Activated naive CD8-positive, alpha-beta T cell treated with anti-CD3 and anti-CD28 coated beads, Interleukin-2, amount 50 U/mL, for 16 hours (primary cell): ENCODE results near the gene BEST1.
"Not testable (repeated sequence)": the region's sequence is repeated elsewhere in the genome, so short reads cannot be mapped to it uniquely, and the experiment has no call there.

Source experiments
- DNase-seq: peaks from one replicate; pipeline ENCODE4 v3.0.0-alpha.2; 2020; ENCODE audit warnings: low read depth, low spot score

BEST1 gene

DNA sequence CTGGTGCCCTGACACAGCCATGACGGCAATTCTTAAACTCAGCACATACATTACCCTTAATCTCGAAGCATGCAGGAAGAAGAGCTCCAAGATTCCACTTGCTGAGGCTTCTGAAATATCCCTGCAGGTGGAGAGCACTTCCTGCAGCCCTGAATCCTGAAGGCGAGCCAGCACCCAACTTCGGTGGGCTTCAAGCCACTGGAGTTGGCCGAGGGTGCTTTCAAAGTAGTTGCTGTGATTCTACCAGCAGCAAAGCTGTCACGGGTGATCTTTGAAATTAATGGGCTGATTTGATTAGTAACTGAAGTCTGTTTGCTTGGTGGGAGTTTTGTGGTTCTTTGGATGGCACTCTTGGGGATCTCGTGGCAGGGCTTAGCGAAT, 26.3 kb downstream of the BEST1 start:
- no peak for DNase-seq

DNA sequence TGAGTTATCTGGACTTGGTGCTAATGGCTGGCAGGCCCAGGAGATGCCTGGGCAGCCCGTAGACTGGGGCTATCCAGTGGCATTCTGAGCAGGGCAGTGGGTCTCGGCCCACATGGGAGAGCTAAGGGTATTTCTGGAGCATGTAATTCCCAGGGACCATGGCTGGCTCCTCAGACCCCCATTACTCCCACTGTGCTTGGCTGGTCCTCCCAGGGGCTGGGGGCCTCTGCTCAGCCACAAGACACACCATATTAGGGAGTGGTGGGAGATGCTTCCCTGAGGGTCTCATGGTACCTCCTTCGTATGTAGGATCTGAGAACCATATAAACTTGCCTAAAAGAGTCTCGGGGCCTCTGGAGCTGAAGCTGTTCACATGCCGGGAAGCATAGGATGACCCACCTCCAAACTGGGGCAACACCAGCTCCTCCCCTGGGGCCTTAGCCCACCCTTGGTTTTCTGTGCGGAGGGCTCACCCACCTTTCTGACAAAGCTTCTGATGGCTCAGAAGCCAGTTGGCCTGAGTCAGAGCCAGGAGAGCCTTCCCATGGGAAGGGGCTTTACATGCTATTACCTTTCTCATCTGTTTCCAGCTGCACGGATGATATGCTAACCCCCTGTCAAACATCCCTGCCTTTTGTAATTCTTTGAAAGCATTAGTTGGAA, 26.8 kb downstream of the BEST1 start:
- DNase-seq = no peak

GRCh38 chr11:61978703-61979661, 28.8 kb downstream of the BEST1 start:
- DNase-seq = no peak

- DNase-seq = no peak
Observed at GRCh38 chr11:61980783-61981541, 30.8 kb downstream of the BEST1 start.

DNA sequence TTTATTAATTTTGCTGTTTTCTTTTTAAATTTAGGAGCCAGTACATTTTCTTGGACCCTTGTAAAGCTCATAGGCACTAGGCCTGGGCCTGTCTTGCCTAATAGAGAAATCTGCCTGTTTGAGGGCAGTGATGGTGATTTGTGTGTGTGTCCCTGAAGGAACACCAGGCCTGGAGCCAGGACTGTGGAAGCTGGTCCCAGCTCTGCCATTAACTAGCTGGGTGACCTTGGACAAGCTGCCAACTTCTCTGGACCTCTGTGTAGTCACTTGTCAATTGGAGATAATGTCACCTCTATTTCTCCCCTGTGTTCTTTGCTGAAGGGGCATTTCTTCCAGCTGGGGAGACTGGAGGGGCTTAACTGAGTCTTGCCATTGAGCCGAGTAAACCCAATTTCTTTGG, 33.3 kb downstream of the BEST1 start:
- DNase-seq = no peak

GRCh38 chr11:61985869-61986268, 35.7 kb downstream of the BEST1 start:
- DNase-seq = no peak

- DNase-seq = no peak
Observed at GRCh38 chr11:61994981-61995380, 44.8 kb downstream of the BEST1 start.

DNA sequence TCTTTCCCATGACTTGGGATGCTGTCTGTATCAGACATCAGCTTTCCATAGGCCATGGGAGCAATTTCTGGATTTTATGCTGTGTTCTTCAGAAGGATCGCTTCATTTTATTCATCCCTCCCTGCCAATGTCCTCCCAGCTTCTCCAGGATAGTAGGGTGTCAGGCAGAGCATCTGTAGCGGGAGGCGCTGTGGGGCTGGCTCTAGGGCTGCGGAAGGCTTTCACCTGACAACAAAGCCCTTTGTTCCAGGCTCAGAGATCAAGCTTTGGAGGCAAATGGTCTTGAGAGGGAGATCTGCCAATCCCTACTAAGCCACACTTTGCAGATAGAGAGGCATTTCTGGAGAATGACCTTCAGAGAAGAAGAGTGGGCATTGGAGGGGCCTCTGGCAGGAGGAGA, 46.8 kb downstream of the BEST1 start:
- no peak for DNase-seq

- no peak for DNase-seq
Observed at GRCh38 chr11:61999141-61999975, 49.2 kb downstream of the BEST1 start.

DNA sequence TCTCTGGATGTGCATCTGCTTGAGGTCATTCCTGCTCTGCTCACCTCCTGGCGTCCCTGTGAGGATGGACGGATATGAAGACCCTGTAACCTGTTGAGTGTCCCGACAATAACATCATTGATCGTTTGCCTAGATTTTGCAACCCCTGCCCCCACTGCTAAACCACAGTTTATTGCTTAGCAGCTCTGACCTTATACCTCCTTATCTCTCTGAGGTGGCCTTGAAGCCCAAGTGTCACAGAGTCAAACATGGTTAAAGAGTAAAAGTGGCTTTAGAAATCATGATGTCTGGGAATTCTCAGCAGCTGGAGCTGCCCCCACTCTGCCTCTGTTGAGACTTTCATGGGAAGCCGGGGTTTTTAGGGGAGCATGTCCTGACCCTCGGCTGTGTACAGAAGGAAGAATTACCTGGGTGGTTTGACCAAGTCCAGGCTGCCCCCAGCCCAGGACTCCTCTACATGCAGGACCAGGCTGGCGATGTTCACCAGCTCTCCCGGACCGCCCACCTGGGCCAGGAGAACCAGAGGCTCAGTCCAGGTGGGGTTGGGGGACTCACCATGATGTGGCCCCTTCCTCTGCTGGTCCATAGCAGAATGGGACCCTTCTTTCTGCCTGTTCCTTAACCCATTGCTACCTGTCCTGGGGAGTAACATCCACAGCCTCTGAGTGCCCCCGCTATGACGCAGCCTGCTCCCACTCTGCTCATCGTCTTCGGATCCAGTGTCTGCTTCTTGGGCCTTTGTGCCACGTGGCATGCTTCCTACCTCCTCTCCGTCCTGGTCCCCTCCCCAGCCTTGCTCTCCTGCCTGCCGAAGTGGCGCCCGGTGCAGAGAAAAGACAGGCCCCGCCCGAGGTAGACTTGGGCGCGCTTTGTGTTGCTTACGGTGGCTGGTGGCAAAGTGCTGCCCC, 50.6 kb downstream of the BEST1 start:
- DNase-seq = no peak

DNA sequence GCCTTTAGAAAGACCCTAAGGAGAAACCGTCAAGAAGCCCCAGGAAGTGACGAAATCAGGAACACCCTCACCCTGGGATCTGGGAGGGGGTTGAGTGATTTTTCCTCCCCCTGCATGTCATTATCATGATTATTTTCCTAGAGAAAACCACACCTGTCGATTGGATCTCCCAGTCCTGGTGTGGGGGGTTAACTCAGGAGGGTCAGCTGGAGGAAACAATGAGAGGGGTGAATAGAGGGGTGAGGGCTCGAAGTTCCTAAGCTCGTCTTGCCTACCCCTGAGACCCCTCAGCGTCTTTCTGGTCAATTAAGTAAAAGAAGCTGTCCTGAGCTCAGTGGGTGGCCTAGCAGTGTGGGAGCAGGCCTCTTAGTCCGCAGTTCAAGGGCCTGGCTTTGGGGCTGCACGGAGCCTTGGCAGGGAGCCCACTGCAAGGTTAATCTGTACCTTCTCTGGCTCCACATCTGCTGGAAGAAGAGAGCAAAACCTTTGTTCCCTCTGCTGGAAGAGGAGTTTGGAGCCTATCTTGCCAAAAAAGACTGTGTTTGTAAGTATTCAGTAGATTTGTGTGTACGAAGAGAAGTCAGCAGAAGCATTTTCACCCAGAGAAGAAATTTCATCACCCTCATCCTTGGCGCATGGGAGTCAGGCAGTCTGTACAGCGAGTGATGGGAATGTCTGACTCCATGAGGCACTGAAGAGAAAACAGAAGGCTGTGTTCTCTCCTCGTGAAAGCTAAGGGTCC, 51.5 kb downstream of the BEST1 start:
- DNase-seq = no peak

DNA sequence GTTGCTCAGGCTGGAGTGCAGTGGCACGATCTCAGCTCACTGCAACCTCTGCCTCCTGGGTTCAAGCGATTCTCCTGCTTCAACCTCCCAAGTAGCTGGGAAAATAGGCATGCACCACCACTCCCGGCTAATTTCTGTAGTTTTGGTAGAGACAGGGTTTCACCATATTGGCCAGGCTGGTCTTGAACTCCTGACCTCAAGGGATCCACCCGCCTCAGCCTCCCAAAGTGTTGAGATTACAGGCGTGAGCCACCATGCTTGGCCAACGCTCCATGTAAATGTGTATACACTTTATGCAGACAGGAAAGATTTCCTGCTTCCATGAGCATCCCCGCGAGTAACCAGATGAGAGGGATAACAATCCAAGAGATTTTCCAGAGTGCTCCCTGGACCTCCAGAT, 52.1 kb downstream of the BEST1 start:
- not testable (repeated sequence) for DNase-seq

- no peak for DNase-seq
Observed at GRCh38 chr11:62004473-62004872, 54.3 kb downstream of the BEST1 start.

- DNase-seq = no peak
Observed at GRCh38 chr11:62008193-62008592, 58.0 kb downstream of the BEST1 start.

- no peak for DNase-seq
Observed at GRCh38 chr11:62010935-62011528, 60.9 kb downstream of the BEST1 start.

- DNase-seq = no peak
Observed at GRCh38 chr11:62011881-62012280, 61.7 kb downstream of the BEST1 start.

DNA sequence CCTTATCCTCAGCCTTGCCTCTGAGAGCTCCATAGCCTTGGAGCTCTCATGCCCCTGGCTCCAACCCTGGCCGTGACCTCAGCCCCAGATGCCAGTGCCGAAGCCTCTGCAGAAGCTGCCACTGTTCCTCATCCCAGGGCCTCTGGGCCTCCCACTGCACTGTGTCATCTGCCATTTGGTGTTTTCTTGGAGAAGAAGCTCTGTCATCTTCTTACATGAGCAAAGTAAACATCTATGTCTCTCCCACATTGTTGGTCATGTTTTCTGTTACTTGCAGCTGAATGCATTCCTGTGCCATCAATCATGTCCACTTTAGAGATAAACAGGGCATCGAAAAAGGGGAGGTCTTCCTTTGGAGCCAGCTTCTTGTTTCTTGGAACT, 62.3 kb downstream of the BEST1 start:
- DNase-seq = no peak

DNA sequence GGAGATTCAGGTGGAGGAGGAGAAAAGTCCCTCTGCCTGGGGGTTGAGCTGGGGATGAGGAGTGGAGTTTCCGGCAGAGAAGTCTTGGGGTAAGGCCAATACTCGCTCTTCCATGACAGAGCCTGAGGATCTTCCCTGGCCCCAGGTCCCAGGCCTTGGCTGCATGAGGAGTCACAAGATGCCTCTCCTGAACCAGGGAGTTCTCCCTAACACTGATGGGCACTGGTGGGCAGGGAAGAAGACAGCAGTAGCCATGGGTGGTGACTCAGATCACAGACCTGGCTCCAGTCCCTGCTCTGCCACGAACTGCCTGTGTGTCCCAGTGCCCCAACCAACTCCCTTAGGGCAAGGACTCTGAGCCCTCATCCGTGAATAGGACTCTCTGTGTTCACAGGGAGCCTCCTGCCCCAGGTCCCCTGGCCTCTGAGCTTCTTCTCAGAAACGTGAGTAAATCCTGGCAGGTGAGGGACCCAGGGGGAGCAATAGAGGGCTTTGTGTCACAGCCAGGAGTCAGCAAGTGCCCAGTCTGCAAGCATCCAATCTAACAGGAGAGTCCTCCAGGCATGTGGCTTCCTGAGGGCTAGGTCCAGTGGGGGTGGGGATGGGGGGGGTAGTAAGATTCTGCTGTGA, 62.8 kb downstream of the BEST1 start:
- DNase-seq = no peak
